ENCODE measurements around the gene EIF4G3.

The EIF4G3 gene

GRCh38 chr1:21022279-21023040, 154.2 kb downstream of the EIF4G3 start:
- FAIRE-seq, result no peak

- FAIRE-seq, result no peak
Measured at GRCh38 chr1:21021311-21021710, 155.4 kb downstream of the EIF4G3 start.

GRCh38 chr1:21020151-21020550, 156.5 kb downstream of the EIF4G3 start:
- no peak for FAIRE-seq

- FAIRE-seq, result no peak
Measured at GRCh38 chr1:21018673-21019072, 158.0 kb downstream of the EIF4G3 start.

GRCh38 chr1:21013510-21013909, 163.2 kb downstream of the EIF4G3 start:
- FAIRE-seq, result no peak

- FAIRE-seq, result no peak
Measured at GRCh38 chr1:21012937-21013336, 163.8 kb downstream of the EIF4G3 start.

GRCh38 chr1:21007876-21008275, 168.8 kb downstream of the EIF4G3 start:
- FAIRE-seq, result no peak

GRCh38 chr1:21005466-21006239, 171.0 kb downstream of the EIF4G3 start:
- FAIRE-seq, result no peak

- no peak for FAIRE-seq
Measured at GRCh38 chr1:21003281-21004045, 173.2 kb downstream of the EIF4G3 start.

- no peak for FAIRE-seq
Measured at GRCh38 chr1:21001042-21001441, 175.7 kb downstream of the EIF4G3 start.

- FAIRE-seq, result no peak
Measured at GRCh38 chr1:21000245-21000594, 176.5 kb downstream of the EIF4G3 start.

GRCh38 chr1:20999525-21000244, 177.0 kb downstream of the EIF4G3 start:
- no peak for FAIRE-seq

GRCh38 chr1:20998826-20999225, 177.9 kb downstream of the EIF4G3 start:
- no peak for FAIRE-seq

- no peak for FAIRE-seq
Measured at GRCh38 chr1:20997602-20998224, 179.0 kb downstream of the EIF4G3 start.

- FAIRE-seq, result no peak
Measured at GRCh38 chr1:20996554-20996953, 180.1 kb downstream of the EIF4G3 start.

GRCh38 chr1:20993716-20994575, 182.8 kb downstream of the EIF4G3 start:
- no peak for FAIRE-seq

GRCh38 chr1:20992322-20993056, 184.2 kb downstream of the EIF4G3 start:
- FAIRE-seq, result no peak

- no peak for FAIRE-seq
Measured at GRCh38 chr1:20988943-20989342, 187.8 kb downstream of the EIF4G3 start.

- FAIRE-seq, result no peak
Measured at GRCh38 chr1:20987831-20988825, 188.6 kb downstream of the EIF4G3 start.

All from TTC549 (cell line).